ENCODE data around the gene NWD2. TPM values are rescaled to one million over a fixed set of nuclear protein-coding genes. Genes with fewer than 3 reads are reported as not detected.

The NWD2 gene
- total and polyA plus RNA-seq, 9 of the 15 experiments (the other 6 are each of a cell fraction or from before 2014, with no cell fraction given) = not detected

- CTCF ChIA-PET (ENCODE audit: low intra/inter-chr PET ratio) = no interaction called here
- FAIRE-seq = no peak
- H2AFZ ChIP-seq (ENCODE audit: low read depth, low read length) = no peak overlapping the region
- H3K9me1 ChIP-seq (ENCODE audit: control insufficient read depth, insufficient read depth, low read length) = no peaks in the 10 kb centered on the region
- H3K27me3 ChIP-seq (ENCODE audit: control insufficient read depth in 2 of 2, insufficient read depth in 2 of 2, low read length in 2 of 2) = no peaks in the 10 kb centered on the region
- no peaks in the 10 kb centered on the region for H3K9me3 ChIP-seq (replicated peaks; ENCODE audit: control insufficient read depth, insufficient read depth, low read depth, low read length)
- POLR2A ChIA-PET = no interaction called here
- no peak overlapping the region for H3K4me2 ChIP-seq (ENCODE audit: insufficient read depth, low read length)
- DNase-seq (ENCODE audit: extremely low read depth in 1 of 4, low spot score in 3 of 4) = no peak
- in situ Hi-C loops (cut with MboI) (no loop called here), intact Hi-C loops (cut with micrococcal nuclease) (no loop called here)
- no peak overlapping the region for H3K4me3 ChIP-seq
- TF ChIP-seq NFIX (CRISPR knock-in tag; IDR thresholded peaks at IDR 0.05; ENCODE audit: low read depth) (no peak), HMGN3 (IDR thresholded peaks at IDR 0.05; ENCODE audit: borderline replicate concordance, extremely low read depth, insufficient read length, low read depth, low read length) (no peak), ZNF354B (CRISPR knock-in tag; IDR thresholded peaks at IDR 0.05) (no peak), CBX1 (IDR thresholded peaks at IDR 0.05; ENCODE audit: low read depth) (no peak), BCOR (IDR thresholded peaks at IDR 0.05) (no peak), ZBTB8A (IDR thresholded peaks at IDR 0.05; ENCODE audit: partially characterized antibody) (no peak), TAF15 (IDR thresholded peaks at IDR 0.05; ENCODE audit: low read depth, low read length) (no peak), ZNF140 (CRISPR knock-in tag; IDR thresholded peaks at IDR 0.05) (no peak), GABPB2 (CRISPR knock-in tag; conservative IDR thresholded peaks at IDR 0.05) (no peak), ZNF384 (IDR thresholded peaks at IDR 0.05; ENCODE audit: low read depth, low read length) (no peak), U2AF2 (optimal IDR thresholded peaks at IDR 0.05; ENCODE audit: low read depth, low read length) (no peak), ERF (CRISPR knock-in tag; IDR thresholded peaks at IDR 0.05) (no peak), MYNN (IDR thresholded peaks at IDR 0.05) (no peak), MYNN (CRISPR knock-in tag; IDR thresholded peaks at IDR 0.05) (no peak), ZFP91 (CRISPR knock-in tag; IDR thresholded peaks at IDR 0.05) (no peak), NFATC3 (IDR thresholded peaks at IDR 0.05) (no peak)
- H3K4me1 ChIP-seq (replicated peaks in 1 of 2; ENCODE audit: control insufficient read depth in 2 of 2, insufficient read depth in 2 of 2, low read length in 2 of 2) = no peaks in the 10 kb centered on the region
- no peak for ATAC-seq
- H3K36me3 ChIP-seq (ENCODE audit: control insufficient read depth, insufficient read depth, low read length) = no peaks in the 10 kb centered on the region
- H3K9ac ChIP-seq (ENCODE audit: insufficient read depth in 1 of 2, low read depth in 2 of 2, low read length in 2 of 2) = no peak overlapping the region
- WGBS (ENCODE audit: insufficient coverage, low coverage, missing lambda C conversion rate) = 0% methylated on average over 3 of the region's 3 CpGs
- no peak overlapping the region for H3K27ac ChIP-seq (ENCODE audit: extremely low read depth, low read depth, low read length)
- no peaks in the 10 kb centered on the region for H4K20me1 ChIP-seq (replicated peaks; ENCODE audit: control insufficient read depth, insufficient read depth, low read length)
- BruUV-seq (replicated peaks) = no TSS peak
- no peaks in the 10 kb centered on the region for H3K79me2 ChIP-seq (ENCODE audit: control insufficient read depth, insufficient read depth, low read length)
Measured at GRCh38 chr4:37197899-37198298, 46.6 kb upstream of the NWD2 start.
